ENCODE results near the gene ARCN1. TPM values are rescaled to one million over a fixed set of nuclear protein-coding genes. Genes with fewer than 3 reads are reported as not detected.
A peak's percentile ranks its signal among the peaks of the same experiment; 100 is the strongest.
"Not testable (repeated sequence)": the region's sequence is repeated elsewhere in the genome, so short reads cannot be mapped to it uniquely, and the experiment has no call there.

Gene ARCN1
- total RNA-seq, 1 donor: 27.5 TPM

- no peak for DNase-seq (ENCODE audit: low read depth in 2 of 3, low spot score in 2 of 3)
These were observed 32.4 kb downstream of the ARCN1 start for GRCh38 chr11:118604566-118604965.

- DNase-seq (ENCODE audit: low read depth in 2 of 3, low spot score in 2 of 3): no peak
These were observed 33.1 kb downstream of the ARCN1 start for GRCh38 chr11:118605116-118605867.

GRCh38 chr11:118606157-118606843, 34.1 kb downstream of the ARCN1 start:
- DNase-seq (ENCODE audit: low read depth in 2 of 3, low spot score in 2 of 3): no peak

GRCh38 chr11:118606844-118607228, 34.6 kb downstream of the ARCN1 start:
- DNase-seq (ENCODE audit: low read depth in 2 of 3, low spot score in 2 of 3): no peak

GRCh38 chr11:118607401-118608359, 35.5 kb downstream of the ARCN1 start, which contains the start of gene PHLDB1:
Gene PHLDB1 (plus strand): TSS chr11:118607615. CDS start chr11:118613837, 6,222 bp downstream.
- DNase-seq (ENCODE audit: low read depth in 2 of 3, low spot score in 2 of 3): peak; percentile 32 to 51 (median 41)

- DNase-seq (ENCODE audit: low read depth in 2 of 3, low spot score in 2 of 3): peak; percentile 44 to 84 (median 82)
These were observed 36.4 kb downstream of the ARCN1 start for GRCh38 chr11:118608360-118609227.

- peak in 2 of 3 donors; percentile 23 to 33 for DNase-seq (ENCODE audit: low read depth in 2 of 3, low spot score in 2 of 3)
These were observed 37.4 kb downstream of the ARCN1 start for GRCh38 chr11:118609380-118610224.

- DNase-seq (ENCODE audit: low read depth in 2 of 3, low spot score in 2 of 3): peak in 1 of 3 donors; percentile 16
These were observed 38.1 kb downstream of the ARCN1 start for GRCh38 chr11:118610225-118610772.

- peak; percentile 76 to 80 (median 78) for DNase-seq (ENCODE audit: low read depth in 2 of 3, low spot score in 2 of 3)
These were observed 38.7 kb downstream of the ARCN1 start for GRCh38 chr11:118610773-118611432.

- DNase-seq (ENCODE audit: low read depth in 2 of 3, low spot score in 2 of 3): not testable (repeated sequence)
These were observed 39.2 kb downstream of the ARCN1 start for GRCh38 chr11:118611433-118611795.

- no peak for DNase-seq (ENCODE audit: low read depth in 2 of 3, low spot score in 2 of 3)
These were observed 40.2 kb downstream of the ARCN1 start for GRCh38 chr11:118612378-118612777.

- no peak for DNase-seq (ENCODE audit: low read depth in 2 of 3, low spot score in 2 of 3)
These were observed 42.3 kb downstream of the ARCN1 start for GRCh38 chr11:118614511-118614910.

- DNase-seq (ENCODE audit: low read depth in 2 of 3, low spot score in 2 of 3): no peak
These were observed 43.2 kb downstream of the ARCN1 start for GRCh38 chr11:118615282-118615975.

- no peak for DNase-seq (ENCODE audit: low read depth in 2 of 3, low spot score in 2 of 3)
These were observed 43.8 kb downstream of the ARCN1 start for GRCh38 chr11:118615976-118616371.

GRCh38 chr11:118618115-118618990, 46.1 kb downstream of the ARCN1 start:
- DNase-seq (ENCODE audit: low read depth in 2 of 3, low spot score in 2 of 3): no peak

- DNase-seq (ENCODE audit: low read depth in 2 of 3, low spot score in 2 of 3): no peak
These were observed 46.8 kb downstream of the ARCN1 start for GRCh38 chr11:118618991-118619375.

All from hematopoietic multipotent progenitor cell (in vitro differentiated cells).